ENCODE measurements around the gene ROR2. TPM values are rescaled to one million over a fixed set of nuclear protein-coding genes. Genes with fewer than 3 reads are reported as not detected.
A peak's percentile ranks its signal among the peaks of the same experiment; 100 is the strongest.

The ROR2 gene
- total RNA-seq, 1 experiment from 2014 or later = 2.7 TPM

GRCh38 chr9:91678807-91679580 is 271.0 kb downstream of the ROR2 start:
- WGBS (ENCODE audit: extremely low coverage, insufficient read length, low lambda C conversion rate) = no CpG with 5 or more reads among the region's 8 CpGs
- Mint-ChIP-seq H3K4me3 (no peak overlapping the region), H3K36me3 (ENCODE audit: insufficient read depth in 1 of 3, low read depth in 3 of 3) (no peaks in the 10 kb centered on the region), H3K9me3 (no peaks in the 10 kb centered on the region), H3K27ac (peak overlapping the region in 2 of 3 experiments; percentile 8 to 77; a peak in 3 of 7 replicates), H3K27me3 (ENCODE audit: low read depth) (peaks cover 2% of the 10 kb centered on the region), H3K4me1 (peaks cover 25 to 26% of the 10 kb centered on the region in 2 experiments)
- H3K4ac ChIP-seq (ENCODE audit: low read depth, low read length) = no peak overlapping the region
- no peaks in the 10 kb centered on the region for H3K79me2 ChIP-seq (ENCODE audit: insufficient read depth, low read length)
- no peak overlapping the region for H3K14ac ChIP-seq (ENCODE audit: insufficient read depth, low read length)
- no peak overlapping the region for H2BK20ac ChIP-seq (ENCODE audit: low read depth, low read length, poor library complexity, severe bottlenecking)
- H3K23me2 ChIP-seq (ENCODE audit: insufficient read length, low read depth, low read length, poor library complexity, severe bottlenecking) = no peaks in the 10 kb centered on the region
- H2BK15ac ChIP-seq (ENCODE audit: low read depth, low read length) = no peak overlapping the region
- H4K91ac ChIP-seq (ENCODE audit: insufficient read length, low read depth, low read length) = no peak overlapping the region
- H4K20me1 ChIP-seq (ENCODE audit: control insufficient read depth, insufficient read depth, insufficient read length) = no peaks in the 10 kb centered on the region
- no peaks in the 10 kb centered on the region for H3K27me3 ChIP-seq (ENCODE audit: insufficient read depth, low read length)
- no peak overlapping the region for H3K23ac ChIP-seq (ENCODE audit: insufficient read length, low read depth, low read length)
- no peak overlapping the region for H3K18ac ChIP-seq (ENCODE audit: insufficient read length, low read depth, low read length)
- H2BK12ac ChIP-seq (ENCODE audit: insufficient read length, low read depth, low read length) = no peak overlapping the region
- H4K8ac ChIP-seq (replicated peaks; ENCODE audit: insufficient read length, low read depth, low read length) = no peak overlapping the region
- DNase-seq = no peak
- no peak overlapping the region for H3K4me2 ChIP-seq (ENCODE audit: insufficient read depth, insufficient read length, low read length)
- no peak overlapping the region for H3K27ac ChIP-seq (ENCODE audit: insufficient read length, low read depth, low read length)
- H2AK5ac ChIP-seq (ENCODE audit: insufficient read length, low read length) = no peak overlapping the region
- no peaks in the 10 kb centered on the region for H3K79me1 ChIP-seq (ENCODE audit: insufficient read depth, low read depth, low read length, poor library complexity, severe bottlenecking)
- H3K9me3 ChIP-seq (ENCODE audit: control insufficient read depth, low read depth, low read length) = no peaks in the 10 kb centered on the region
- H2AFZ ChIP-seq (ENCODE audit: low read length) = no peak overlapping the region
- no peak overlapping the region for H2BK120ac ChIP-seq (ENCODE audit: low read depth, low read length, poor library complexity, severe bottlenecking)
- no peak overlapping the region for H4K5ac ChIP-seq (ENCODE audit: insufficient read length, low read depth, low read length)
- H3K9ac ChIP-seq (ENCODE audit: extremely low read depth, insufficient read length, low read length) = no peak overlapping the region
- no peak overlapping the region for H3T11ph ChIP-seq (ENCODE audit: low read length)
- no peak overlapping the region for H3K56ac ChIP-seq (ENCODE audit: insufficient read length, low read depth, low read length)
- no peak overlapping the region for H2BK5ac ChIP-seq (ENCODE audit: insufficient read length, low read length)
- H3K4me1 ChIP-seq (ENCODE audit: insufficient read depth, low read length) = no peaks in the 10 kb centered on the region
- no peak for TF ChIP-seq CTCF (conservative IDR thresholded peaks at IDR 0.05)
